GM18502 (cell line): ENCODE data around the gene OPCML.

Experiments used
- ATAC-seq: cut with Tn5 transposase; IDR thresholded peaks from one replicate; pipeline ENCODE4 v1.9.1; 2021; ENCODE audit warnings: mild to moderate bottlenecking; ENCODE audit not compliant: unreplicated experiment, poor library complexity

The OPCML gene

GRCh38 chr11:132671851-132672370, 860.4 kb downstream of the OPCML start:
- no peak for ATAC-seq

GRCh38 chr11:132670921-132671675, 861.2 kb downstream of the OPCML start:
- no peak for ATAC-seq

- ATAC-seq: no peak
These were observed 862.4 kb downstream of the OPCML start for GRCh38 chr11:132669949-132670348.

GRCh38 chr11:132665205-132665604, 867.1 kb downstream of the OPCML start:
- no peak for ATAC-seq

- no peak for ATAC-seq
These were observed 873.6 kb downstream of the OPCML start for GRCh38 chr11:132658696-132659095.

- ATAC-seq: no peak
These were observed 874.3 kb downstream of the OPCML start for GRCh38 chr11:132658004-132658403.

GRCh38 chr11:132655187-132655855, 877.0 kb downstream of the OPCML start:
- no peak for ATAC-seq

GRCh38 chr11:132653237-132653636, 879.1 kb downstream of the OPCML start:
- no peak for ATAC-seq

- ATAC-seq: no peak
These were observed 881.2 kb downstream of the OPCML start for GRCh38 chr11:132650969-132651720.

- ATAC-seq: no peak
These were observed 883.0 kb downstream of the OPCML start for GRCh38 chr11:132649277-132649676.

- ATAC-seq: no peak
These were observed 883.5 kb downstream of the OPCML start for GRCh38 chr11:132648851-132649250.

- ATAC-seq: no peak
These were observed 885.4 kb downstream of the OPCML start for GRCh38 chr11:132646890-132647289.

GRCh38 chr11:132644520-132645239, 887.6 kb downstream of the OPCML start:
- ATAC-seq: no peak

- ATAC-seq: no peak
These were observed 889.1 kb downstream of the OPCML start for GRCh38 chr11:132643239-132643638.

- no peak for ATAC-seq
These were observed 891.3 kb downstream of the OPCML start for GRCh38 chr11:132640952-132641351.

GRCh38 chr11:132639986-132640385, 892.3 kb downstream of the OPCML start:
- no peak for ATAC-seq

- no peak for ATAC-seq
These were observed 892.9 kb downstream of the OPCML start for GRCh38 chr11:132639403-132639802.

- no peak for ATAC-seq
These were observed 893.9 kb downstream of the OPCML start for GRCh38 chr11:132638423-132638822.

- ATAC-seq: no peak
These were observed 895.8 kb downstream of the OPCML start for GRCh38 chr11:132636523-132636922.

GRCh38 chr11:132632641-132633124, 899.6 kb downstream of the OPCML start:
- no peak for ATAC-seq
